ELF-1 (cell line): Measurements from ENCODE around the gene UCP3.

Source experiments
- DNase-seq: peaks from one replicate; pipeline ENCODE4 v3.0.0-alpha.2; 2016; ENCODE audit warnings: low read depth, low spot score

Gene UCP3

DNA sequence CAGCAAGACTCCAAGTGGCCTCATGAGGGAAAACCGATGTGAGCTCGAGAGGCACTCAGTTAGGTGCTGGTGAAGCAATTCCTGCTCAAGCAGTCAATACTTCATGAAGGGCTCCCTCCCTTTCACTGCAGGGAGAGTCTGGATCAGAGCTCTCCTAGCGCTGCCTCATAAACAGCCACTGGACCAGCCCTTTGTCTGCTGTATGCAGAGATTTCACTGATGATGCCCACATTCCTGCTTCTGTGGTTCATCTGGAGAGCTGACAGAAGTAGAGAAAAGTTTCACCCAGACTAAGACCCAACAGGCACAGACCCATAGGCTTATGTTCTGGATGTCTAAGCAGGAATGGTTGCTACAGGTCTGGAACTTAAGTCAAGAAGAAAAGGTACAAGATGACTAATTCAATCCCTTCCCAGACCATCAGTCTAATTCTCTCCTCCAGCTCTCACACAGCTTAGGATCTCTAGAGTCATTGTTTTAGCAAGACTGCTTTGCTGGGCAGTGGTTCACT, 30.3 kb downstream of the UCP3 start:
- no peak for DNase-seq

DNA sequence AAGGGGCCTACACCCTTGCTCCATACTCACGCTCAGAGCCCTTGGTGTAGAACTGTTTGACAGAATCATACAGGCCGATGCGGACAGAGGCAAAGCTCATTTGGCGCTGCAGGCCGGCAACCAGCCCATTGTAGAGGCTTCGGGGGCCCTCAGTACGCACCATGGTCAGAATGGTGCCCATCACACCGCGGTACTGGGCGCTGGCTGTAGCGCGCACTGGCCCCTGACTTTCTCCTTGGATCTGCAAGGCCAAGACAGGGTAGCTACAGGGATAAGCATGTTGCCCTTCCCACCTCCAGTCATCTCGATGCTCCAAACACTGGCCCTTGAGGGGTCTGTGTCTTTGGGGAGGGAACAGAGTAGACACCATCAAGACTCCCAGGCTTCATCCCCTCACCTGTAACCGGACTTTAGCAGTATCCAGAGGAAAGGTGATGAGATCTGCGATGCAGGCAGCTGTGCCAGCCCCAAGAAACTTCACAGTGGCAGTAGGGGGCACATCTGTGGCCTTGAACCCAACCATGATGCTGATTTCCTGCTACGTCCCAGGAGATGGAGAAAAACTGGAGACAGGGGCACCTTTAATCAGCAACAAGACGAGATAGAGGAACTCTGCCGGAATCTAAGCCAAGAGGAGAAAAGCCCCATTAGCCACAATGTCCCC, 30.9 kb downstream of the UCP3 start:
- DNase-seq: no peak

DNA sequence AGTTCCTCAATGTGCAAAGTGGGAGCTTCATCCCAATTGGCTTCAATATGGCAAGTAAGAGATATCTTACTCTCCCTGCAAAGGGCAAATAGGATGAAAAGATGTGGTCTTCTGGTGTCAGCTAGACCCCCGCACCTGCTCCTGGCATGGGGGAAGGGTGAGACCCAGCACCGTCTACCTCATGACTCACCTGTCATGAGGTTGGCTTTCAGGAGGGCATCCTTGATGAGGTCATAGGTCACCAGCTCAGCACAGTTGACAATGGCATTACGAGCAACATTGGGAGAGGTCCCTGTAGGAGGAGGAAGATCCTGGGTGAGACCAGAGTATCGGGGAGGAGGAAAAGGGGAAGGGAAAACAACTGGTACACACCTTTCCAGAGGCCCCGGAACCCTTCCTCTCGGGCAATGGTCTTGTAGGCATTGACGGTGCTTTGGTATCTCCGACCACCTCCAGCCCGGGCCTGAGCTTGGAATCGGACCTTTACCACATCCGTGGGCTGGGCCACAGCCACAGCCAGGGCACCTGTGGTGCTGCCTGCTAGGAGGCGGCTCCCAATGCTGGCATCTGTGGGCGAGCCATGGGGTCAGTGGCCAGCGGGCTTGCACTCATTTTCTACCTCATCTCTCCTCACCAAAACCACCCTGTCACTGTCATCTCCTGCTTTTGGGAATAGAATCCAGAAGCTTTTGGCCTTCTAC, 32.3 kb downstream of the UCP3 start:
- no peak for DNase-seq

DNA sequence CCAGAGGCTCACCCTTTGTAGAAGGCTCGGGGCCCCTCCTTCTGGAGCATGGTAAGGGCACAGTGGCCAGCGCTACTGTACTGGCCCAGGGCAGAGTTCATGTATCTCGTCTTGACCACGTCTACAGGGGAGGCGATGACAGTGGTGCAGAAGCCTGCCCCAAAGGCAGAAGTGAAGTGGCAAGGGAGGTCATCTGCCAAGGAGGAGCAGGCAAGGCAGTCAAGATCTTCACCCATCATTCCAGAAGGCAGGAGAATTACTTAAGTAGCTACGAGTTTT, 33.5 kb downstream of the UCP3 start:
- no peak for DNase-seq

DNA sequence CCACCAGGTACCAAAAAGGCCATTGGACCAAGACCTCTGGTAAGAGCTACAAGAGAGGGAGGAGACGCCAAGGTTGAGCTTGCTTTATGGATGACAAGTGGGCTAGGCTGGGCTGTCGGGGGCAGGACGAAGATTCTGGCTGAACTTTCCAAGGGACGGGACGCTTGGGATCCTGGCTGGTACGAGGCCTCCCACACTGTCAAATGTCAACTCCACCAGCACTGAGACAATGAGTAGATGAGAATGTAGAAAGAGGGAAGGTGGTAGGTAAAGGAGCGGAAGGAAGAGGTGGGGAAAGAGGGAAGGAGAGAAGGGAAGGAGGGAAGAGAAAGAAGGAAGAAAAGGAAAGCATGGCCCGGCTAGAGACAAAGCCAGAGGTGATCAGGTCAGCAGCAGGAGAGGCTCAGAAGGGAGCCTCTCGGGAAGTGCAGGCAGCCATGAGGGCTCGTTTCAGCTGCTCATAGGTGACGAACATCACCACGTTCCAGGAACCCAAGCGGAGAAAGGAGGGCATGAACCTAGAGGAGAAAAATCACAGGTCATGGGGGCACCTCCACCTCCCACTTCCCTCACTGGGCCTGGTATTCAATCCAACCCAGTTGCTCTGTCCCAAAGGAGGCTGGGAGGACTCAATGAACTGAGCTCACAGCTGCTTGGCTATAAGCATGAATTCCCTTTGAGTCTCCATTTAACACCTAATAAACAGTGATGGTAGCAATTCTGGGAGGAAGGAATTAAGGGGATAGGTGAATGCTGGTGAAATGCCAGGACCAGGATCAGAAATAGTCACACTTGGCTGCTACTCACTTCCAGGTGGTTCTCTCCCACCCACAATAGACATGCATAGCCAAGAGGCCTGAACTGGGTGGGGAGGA, 34.0 kb downstream of the UCP3 start:
- no peak for DNase-seq

DNA sequence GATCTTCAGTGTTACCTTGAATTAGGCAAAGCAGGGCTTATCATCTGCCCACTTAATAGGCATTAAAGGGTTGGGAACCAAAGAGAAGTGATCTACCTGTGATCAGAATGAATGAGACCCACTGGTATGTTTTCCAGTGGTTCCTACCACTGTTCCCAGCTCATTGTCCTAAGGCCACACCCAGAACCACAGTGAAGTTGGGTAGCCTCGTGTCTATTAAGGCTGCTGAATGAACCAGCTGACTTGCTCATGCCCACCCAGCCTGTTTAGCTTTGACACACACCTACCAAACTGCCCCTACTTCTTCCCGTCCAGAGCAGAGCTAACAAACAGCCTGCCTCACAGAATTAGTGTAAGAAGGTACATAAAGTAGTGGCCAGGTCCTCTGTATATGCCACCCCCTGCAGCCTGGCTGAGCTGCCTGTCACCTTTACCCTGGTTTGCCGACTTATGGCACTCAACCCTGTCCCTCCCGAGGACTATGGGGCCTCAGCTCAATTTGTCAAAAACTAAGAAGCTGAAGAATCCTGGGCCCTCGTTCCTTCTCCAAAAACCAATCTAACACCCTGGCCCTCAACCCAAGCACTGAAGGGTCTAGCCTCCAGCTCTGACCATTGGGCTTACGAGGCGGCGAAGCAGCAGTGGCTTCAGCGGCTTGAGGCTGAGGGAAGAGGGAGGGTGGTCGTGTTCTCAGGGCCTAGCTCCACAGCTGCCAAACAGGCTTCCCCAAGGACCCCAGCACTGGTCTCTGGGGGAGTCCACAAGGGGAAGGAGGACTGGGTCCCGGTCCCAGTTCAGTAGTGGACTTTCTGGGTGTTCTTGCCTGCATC, 36.0 kb downstream of the UCP3 start:
- no peak for DNase-seq

DNA sequence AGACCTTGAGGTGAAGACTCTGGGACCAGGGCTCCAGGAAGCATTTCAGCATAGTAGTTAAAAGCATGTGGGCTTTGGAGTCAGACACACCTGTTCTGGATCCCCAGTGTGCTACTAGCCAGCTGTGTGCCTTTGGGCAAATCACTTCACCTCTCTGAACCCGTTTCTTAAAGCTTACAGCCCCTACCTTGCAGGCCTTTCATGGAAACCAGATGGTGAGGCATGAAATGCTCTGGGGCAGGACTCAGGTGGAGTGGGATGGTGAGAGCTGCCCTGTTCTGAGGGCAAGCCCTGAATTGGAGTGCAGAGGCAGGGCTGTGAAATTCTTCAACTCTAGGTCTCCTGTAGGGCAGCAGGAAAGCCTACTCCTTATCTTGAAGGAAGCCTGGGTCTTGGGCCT, 36.7 kb downstream of the UCP3 start:
- DNase-seq: no peak

DNA sequence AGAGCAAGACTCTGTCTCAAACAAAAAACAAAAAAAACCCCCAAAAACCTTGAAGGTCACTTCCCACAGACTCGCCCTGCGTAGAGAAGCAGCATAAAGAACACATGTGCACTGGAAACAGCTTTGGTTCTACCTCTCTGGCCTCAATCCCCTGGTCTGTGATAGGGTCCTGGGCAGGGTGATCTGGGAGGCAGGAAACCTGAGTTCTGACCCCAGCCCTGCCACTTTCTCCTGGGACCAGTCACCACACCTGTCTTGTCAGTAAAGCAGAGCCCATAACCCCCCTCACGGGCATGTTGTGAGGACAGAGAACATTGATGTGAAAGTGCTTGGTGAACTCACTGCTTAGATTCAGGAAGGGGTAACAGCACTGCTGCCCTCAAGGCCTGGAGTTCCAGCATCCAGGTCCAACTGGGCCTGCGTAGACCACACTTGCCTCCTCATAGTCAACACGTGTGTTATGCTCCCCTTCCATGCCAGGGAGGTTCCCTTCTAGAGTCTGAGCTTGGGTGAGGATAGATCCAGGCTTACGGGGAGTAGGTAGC, 37.6 kb downstream of the UCP3 start:
- no peak for DNase-seq

DNA sequence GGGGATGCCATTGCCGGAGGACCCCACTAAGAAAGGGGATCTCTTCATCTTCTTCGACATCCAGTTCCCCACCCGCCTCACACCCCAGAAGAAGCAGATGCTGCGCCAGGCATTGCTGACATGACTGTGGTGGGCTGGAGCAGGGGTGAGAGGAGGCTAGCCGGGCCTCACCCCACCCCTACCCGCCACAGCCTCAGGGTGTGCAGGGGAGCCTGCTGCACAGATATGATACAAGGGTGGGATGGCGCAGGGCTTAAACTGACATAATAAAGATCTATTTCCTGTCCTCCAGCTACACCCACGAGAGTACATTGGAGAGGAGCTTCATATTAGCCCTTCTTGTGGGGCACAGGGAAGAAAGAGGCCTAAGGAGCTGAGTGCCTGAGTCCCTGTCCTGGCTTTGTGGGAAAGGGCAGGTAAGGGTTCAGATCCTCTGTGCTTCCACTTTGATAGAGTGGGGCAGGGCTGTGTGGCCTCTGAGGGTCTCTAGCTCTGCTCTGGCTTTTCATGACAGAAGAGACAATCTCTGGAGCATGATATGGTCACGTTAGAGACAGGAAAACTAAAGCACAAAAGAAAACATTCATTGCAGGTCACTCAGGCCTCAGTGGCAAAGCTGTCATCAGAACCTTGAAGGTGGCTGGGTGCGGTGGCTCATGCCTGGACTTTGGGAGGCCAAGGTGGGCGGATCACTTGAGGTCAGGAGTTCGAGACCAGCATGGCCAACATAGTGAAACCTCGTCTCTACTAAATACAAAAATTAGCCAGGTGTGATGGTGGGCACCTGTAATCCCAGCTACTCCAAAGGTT, 38.7 kb downstream of the UCP3 start:
- DNase-seq: no peak

DNA sequence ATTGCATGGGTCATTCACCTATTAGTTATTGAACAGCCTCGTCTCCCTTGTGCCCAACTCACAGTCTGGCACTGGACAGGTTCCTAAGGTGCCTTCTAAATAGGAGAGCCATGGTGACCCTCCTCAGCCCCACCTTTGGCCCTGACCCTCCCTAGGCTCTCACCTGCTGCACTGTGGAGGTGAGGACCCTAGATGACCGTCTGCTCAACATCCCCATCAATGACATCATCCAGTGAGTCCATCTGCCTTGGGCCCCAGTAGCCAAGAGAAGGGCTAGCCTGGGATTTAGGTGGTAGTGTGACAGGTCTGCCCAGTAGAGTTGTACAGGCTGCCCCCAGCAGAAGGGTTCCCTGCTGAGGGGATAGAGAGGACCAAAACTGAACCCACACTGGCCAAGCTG, 39.8 kb downstream of the UCP3 start:
- DNase-seq: no peak

DNA sequence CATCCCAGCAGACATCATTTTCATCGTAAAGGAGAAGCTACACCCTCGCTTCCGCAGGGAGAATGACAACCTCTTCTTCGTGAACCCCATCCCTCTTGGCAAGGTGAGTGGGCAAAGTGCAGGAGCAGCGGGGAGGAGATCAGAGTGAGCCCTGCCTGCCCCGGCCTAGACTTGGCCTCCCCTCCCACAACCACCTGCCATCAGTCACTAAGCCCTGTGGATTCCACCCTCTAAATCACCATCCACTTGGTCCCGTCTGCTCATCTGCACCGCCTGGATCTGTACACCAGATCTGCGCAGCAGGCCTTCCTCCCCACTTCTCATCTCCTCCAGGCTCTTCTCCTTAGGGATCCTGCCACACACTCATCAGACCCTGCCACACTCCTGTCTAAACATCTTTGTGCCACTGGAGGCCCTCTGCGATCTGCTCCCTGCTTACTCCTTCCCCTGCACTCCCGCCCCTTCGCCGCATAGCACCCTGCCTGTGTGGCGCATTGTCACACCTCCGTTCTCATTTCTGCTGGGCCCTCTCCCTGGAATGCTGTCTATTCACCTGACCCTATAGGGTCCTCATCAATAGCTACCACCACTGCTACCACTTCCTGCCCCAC, 40.4 kb downstream of the UCP3 start:
- no peak for DNase-seq

DNA sequence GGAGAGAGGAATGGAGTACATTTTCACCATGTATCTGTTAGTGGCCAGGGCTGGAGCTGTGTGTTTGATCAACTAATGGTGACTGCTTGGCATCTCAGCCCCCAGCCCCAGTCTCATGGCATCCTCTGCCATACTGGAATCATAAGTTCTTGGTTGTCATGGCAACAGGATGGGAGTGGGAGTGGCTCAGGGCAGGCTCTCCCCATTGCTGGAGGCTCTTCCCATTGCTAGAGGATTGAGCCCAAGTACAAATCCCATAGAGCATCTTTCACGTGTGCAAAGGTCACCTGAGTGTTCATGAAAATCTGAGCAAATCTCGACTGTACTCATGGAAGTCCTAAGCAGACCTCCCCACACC, 43.1 kb downstream of the UCP3 start:
- no peak for DNase-seq

DNA sequence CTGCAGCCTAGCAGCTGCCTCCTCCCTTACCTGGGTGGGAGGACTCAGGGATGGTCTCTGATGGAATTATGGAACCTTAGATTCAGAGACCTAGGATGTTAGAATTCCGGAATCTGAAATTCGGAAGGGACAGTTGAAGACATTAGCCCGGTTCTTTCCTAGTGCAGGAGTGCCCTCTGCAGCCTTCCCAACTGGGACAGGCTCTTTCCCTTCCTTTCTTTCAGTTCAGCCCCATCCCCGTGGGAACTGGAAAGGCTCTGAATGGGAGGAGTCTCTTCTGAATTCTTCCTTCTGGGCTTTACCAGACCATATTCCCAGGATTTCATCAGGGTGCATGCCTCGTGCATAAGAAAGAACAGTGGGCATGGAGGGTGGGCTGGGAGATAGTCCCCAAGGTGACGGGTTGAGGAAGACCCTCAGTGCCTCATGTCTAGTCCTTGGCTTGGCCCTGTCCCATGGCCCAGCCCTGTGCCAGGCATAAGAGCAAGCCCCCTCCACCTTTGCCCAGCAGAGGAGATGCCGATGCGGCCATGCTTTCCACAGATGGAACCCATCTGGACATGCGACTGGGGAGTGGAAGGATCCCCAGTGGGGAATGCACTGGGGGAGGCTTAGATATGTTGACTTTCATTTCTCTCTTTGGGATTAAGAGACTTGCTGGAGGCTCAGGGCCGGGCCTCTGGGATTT, 43.7 kb downstream of the UCP3 start:
- no peak for DNase-seq

DNA sequence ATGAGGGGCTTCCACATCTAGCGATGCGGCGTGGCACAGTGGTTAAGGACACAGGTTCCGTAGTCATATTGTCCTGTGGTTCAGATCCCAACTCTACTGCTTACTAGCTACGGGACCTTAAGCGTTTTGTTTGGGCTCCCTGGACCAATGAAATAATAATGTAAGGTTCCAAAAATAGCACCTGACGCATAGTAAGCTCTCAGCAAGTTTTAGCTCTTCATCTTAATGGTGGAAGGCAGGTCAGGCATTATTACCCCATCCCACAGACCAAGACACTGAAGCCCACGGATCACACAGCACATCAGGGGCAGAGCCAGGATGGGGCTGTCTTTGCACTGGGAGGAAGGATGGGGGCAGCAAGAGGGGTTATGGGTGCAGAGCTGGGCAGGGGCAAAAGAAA, 45.0 kb downstream of the UCP3 start:
- DNase-seq: no peak

DNA sequence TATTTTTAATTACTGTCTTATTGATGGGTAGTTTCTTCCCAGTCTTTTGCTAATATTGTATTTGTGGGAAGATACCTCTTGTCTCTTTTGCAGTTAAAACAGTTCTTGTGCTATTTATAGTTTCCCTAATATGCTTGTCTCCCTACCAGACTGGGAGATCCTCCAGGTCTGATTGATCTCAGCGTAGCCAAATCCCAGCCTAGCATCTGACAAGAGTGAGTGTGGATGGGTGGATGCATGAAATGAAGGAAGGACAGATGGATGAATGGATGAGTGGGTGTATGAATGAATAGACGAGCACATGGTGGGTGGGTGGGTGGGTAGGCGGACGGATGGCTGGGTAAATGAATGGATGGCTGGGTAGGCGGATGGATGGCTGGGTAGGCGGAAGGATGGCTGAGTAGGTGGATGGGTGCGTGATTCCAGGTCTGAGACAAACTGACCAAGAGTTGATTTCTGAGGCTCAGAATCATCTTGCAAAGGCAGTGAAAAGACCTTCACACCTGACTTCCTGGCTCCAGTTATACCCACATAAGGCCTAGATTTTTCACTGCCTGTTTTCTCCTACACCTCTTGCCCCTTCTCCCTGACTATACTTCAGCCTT, 46.7 kb downstream of the UCP3 start:
- no peak for DNase-seq

DNA sequence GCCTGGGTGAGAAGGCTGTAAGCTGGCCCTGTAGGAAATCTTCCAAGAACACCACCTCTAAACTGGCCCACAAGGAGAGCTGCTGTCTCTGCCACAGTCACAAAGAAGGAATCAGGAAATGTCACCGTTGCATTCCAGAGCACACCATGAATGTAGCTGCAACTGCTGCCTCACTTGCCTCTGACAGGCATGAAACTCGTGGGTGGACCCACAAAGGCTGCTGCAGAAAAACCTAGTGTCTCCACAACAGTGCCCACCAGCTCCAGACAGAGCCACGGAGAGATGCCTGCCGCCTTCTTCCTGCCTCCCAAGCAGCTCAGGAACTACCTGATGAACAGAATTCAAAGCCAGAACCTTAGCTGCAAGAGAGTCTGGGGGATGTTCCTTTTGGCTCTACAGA, 47.6 kb downstream of the UCP3 start:
- DNase-seq: no peak

DNA sequence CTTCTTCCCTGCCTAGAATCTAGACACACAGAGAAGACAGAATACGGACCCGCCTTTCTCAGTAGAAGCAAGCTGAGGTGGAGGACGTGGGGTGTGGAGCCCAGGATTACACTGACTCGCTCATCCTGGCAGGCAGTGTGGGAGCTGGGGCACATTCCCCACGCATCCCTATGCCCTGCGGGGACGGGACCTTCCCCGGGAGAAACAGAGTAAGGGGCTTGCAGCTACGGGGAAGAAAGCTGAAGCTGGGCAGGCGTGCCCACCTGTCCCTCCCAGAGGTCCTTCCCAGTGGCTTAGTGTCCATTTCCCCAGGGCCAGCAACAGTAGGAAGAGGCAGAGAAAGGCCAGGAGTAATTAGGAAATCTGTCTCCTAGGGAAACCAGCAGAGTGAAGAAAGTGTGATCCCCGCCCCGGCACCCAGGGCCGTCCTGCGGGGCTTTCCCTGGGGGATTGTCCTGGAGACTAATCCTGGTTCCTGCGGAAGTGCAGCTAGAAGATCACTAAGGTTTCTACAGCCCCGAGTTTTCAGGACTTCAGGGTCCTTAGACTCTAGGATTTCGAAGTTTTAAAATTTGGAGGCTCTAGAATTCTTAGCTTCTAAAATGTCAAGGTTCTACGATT, 50.3 kb downstream of the UCP3 start:
- DNase-seq: no peak

DNA sequence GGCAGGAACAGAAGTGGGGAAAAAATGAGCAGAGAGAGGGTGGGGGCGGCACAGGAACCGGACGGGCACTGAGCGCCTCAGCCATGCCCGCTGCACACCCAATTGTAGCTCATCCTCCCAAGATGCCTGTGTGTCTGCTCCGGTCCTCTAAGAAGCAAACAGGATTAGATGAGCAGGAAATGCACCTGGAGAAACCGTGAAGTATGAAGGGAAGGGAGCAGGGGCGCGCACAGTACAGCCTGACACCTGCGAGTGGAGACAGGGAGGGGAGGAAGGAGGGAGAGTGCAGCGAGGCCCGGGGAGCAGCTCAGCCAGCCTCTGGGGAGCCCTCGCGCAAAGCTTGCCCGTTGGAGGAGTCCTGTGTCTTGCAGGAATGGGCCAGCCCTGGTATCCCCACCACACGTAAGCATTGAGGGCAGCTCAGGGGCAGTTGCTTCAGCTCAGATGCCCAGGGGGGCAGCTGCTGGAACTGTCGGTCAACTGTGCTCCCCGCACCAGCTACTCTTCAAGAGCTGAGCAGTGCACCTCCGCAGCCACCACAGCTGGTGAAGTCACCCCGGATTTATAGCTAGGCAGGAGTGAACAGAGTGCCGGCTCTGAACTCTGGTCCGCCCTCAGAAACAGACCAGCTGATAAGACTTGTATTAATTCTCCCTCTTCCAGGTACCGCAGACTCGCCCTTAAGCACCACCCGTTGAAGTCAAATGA, 51.1 kb downstream of the UCP3 start:
- DNase-seq: no peak
